HG03565 (cell line): ENCODE measurements around the gene RECK.
"Not testable (repeated sequence)": the region's sequence is repeated elsewhere in the genome, so short reads cannot be mapped to it uniquely, and the experiment has no call there.

Experiments used
- ATAC-seq: cut with Tn5 transposase; IDR thresholded peaks from one replicate; pipeline ENCODE4 v1.9.1; 2021; ENCODE audit warnings: mild to moderate bottlenecking, moderate library complexity; ENCODE audit not compliant: unreplicated experiment

Gene RECK

DNA sequence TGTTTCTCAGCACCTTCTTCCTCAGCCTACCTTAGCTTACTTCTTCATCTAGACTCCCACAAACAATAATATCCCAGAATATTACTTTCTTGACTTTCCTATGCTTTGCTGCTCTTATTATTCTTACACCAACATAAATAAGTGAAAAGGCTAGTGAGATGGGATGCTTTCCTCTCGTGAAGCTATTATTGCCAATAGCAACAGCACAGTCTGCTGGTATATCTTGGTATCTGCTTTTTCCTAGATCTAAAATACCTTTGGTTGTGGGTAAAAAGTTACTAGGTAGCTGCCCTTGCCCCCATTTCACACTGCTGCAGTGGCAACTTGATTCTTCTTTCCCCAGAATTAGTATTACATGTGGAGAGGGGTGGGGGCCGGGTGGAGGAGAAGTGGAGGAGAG, 73.7 kb downstream of the RECK start:
- ATAC-seq: no peak

DNA sequence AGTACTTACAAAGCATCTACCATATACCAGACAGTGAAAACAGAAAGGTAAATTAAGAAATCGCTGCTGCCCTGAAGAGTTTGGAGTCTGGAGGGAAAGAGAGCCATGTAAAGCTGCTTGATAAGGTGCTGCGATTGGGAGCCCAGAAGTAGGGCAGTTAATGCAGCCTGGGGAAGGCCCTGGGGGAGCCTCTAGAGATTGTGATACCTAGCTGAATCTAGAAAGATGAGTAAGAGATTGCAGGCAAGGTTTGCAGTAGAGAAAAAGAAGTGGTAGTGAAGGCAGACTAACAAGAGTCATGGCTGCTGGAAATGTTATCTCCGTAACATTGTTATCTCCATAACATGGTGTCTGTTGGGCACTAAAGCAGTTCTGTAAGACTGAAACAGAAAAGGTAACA, 75.8 kb downstream of the RECK start:
- no peak for ATAC-seq

DNA sequence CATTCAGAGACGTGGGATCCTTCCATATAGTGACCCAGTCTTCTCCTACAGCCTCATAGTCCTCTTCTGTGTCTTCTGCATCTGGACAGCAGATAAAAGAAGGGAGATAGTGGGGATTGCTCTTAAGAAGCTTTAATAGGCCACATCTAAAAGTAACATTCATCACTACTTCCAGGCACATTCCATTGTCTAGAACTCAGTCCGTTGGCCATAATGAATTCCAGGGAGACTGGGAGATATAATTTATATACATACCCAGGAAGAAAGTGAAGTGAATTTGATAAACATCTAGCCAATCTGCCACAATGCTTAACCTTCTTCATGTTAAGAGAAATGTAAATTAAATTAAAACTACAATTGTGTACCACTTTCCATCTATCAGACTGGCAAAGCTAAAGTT, 77.3 kb downstream of the RECK start:
- ATAC-seq: no peak

DNA sequence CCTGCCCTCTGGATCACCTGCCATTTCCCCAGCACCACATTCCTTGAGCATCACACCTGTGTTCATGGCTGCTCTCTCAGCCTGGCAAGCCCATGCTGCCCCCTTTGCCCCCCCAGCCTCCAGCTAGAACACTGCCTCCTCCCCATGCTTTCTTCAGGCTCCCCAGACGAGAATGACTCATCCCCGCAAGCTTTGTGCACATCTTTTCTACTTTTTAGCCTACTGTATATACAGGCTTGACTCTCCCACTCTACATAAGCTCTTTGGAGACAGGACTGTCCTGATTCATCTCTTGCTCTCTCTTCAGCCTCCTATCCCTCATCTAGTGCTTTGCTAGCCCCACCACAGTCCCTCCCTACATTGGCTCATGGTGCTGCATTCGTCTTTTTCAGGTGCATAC, 79.9 kb downstream of the RECK start:
- no peak for ATAC-seq

DNA sequence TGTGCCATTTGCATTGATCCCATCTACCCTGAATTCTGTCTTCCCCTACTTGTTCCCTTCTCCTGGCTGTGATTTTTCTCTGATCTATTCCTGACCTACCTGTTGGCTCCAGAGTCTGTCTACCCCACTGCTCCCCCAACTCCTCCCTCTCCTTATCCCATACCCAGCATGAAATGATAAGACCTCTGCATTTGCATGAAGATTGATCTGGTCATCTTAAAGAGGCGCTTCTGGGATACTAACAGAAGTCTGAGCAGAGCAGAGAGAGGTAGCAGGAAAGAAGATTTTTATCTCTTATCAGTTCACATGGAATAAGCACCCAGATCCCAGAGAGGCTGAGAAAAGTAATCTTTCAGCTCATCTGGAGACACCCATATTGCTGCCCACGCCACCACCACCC, 81.5 kb downstream of the RECK start:
- ATAC-seq: no peak

DNA sequence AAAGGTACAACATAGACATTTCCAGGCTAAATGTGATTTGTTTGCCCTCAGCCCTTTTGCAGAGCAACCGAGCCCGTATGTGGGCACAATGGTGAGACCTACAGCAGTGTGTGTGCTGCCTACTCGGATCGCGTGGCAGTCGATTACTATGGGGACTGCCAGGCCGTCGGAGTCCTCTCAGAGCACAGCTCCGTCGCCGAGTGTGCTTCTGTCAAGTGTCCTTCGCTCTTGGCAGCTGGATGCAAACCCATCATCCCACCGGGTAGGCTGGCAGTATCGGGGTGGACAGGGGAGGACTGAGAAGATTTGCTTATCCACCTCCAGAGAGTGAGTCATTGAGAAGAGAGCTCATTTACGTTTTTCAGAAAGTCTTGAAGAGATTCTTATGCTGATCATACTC, 82.0 kb downstream of the RECK start:
- ATAC-seq: no peak

DNA sequence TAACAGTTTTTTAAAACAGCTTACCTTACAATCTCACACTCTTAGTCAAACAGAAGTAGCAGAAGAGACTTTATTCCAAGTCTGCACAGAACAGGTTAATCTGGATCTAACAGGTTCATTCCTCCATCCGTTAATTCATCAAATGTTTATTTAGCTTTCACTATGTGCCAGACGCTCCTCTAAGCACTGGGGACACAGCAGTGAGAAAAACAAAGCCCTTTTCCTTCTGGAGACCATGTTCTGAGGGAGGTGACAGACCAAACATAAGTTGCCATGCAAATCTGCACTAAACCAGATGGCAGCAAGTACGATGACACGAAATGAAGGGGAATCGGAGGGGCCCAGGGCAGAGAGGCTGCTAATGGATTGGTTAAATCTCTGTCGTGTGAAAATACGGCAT, 82.8 kb downstream of the RECK start:
- no peak for ATAC-seq

DNA sequence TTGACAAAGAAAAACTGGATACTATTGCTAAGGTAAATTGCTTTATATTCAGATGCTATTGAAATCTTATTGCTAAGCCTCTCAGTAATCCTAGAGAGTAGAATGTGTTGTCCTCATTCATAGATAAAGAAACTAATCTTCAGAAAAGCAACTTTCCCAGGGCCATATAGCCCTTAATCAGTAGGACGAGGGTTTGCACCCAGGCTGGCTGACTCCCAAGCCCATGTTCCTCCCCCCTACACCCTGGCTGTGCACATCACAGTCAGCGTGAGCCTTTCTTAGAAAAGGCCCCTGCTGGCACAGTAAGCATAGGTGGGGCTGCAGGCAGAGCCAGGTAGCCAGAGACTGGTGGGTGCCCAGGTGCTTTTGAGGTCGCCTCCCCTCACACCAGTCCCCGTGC, 84.0 kb downstream of the RECK start:
- ATAC-seq: no peak

DNA sequence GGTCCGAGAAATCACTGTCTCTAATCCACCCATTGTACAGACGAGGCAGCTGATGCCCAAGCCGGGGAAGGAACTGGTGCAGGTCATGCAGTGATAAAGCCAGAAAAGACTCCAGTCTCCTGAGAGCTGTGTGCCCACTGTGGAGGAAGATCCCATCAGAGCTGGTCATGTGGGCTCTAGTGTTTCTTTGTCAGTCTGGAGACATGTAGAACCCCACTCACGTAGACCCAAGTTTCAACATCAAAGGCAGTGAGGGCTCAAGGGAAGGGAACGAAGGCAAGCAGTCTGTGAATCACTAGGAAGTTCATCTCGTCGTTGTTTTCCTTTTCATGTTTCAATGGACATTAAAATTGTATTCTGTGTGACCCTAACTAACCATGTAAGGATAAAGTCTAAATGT, 85.3 kb downstream of the RECK start:
- no peak for ATAC-seq

DNA sequence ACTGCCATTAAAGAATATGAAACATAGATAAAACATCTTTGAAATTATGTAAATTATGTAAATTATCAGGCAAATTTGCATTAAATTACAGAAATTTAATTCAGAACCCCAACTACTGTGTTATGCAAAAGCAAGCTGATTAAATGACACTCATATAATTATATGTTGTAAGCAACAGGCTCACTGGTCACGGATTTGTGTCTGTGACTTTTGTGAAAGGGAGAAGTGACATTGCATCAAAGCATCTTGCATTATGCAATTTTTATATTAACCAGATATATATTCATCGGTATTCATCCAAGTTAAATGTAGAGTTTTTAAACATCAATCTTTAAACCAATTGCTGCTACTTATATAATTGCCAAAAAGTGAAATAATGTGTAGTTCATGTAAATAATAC, 86.8 kb downstream of the RECK start:
- no peak for ATAC-seq

DNA sequence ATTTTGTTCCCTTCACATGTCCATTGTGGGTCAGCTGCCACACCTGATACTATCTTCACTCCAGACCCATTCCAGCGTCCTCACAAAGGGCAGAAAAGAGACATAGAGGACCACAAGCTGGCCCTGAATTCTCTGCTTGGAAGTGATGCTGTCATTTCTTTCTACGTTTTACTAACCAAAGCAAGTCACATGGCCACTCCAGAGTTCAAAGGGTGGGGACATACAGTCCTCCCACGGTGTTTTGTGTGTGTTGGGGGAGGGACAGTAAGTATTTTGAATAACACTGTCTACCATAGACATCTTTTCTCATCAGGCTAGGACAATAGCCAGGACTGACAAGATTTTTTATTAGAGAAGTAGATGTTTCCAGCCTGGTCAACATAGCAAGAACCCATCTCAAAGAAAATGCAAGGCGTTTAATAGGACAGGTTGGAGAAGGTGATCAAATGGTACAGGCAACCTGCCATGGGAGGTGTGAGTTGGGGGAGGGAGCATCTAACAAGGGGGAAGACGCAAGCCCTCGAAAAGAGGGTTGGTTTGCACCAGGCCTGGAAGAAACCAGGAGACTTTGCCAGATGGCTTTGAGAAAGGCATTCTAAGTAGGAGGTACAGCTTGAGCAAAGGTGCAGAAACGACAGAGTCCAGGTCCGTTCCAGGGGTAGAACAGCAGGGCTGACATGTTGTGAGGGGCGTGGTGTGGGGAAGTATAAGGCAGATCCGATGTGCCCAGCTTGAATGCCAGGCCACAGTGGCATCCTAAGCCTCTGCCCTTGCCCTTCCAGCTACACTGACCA, 88.5 kb downstream of the RECK start:
- ATAC-seq: no peak

DNA sequence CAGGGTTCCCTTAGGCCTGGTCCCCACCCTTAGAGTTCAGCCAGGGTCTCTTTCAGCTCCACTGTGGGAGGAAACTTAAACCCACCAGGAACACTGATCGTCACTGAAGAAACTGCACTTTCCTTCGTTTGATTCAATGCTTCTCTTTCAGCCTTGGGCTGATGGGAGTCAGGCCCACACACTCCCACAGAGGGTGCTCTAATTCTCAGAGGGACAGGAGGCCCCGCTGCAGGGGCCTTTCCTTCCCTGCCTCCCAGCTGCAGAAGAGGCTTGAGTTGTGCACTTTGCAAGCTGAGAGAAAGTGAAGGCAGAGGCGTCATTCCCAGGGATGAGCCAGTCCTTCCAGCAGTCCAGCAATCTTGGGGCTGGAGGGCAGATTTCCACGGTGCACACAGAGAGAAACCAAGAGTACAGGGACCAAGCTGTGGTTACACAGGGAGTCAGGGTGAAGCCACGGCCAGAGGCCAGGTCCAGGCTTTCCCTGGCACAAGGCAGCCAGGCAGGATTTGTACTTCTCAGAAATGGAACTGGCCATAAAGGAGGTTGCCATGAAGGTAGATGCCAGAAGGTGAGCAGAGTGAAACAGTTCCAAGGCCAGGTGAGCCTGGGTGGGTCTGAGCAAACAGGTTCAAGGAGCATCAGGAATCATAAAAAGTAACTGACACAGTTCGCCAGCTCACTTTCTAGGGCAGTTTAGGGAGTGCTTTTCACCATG, 89.5 kb downstream of the RECK start:
- ATAC-seq: no peak

DNA sequence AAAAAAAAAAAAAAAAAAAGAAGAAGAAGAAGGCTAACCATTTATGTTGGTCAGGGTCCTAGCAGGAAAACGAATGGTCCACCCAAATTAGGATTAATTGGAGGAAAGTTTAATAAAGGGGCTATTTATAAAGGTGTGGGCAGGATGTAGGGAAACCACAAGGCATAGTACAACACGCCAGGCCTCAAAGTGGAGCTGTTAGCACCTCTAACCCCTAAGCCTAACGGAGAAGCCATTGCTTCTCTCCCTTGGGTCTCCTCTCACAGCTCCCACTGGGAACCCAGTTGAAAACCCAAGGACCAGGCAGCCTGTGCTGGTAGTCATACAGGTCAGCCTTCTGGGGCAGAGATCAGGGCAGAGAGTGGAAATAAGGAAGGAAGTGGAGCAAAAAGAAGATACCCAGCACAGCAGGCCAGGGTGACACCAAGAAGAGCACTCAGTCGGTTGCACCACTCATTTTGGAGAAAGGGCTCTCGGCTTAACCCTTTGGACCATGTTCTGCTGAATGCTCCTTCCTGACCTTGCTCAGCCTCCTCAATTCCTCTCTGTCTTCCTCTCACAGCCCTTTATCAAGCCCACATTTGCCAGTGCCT, 91.0 kb downstream of the RECK start:
- no peak for ATAC-seq

DNA sequence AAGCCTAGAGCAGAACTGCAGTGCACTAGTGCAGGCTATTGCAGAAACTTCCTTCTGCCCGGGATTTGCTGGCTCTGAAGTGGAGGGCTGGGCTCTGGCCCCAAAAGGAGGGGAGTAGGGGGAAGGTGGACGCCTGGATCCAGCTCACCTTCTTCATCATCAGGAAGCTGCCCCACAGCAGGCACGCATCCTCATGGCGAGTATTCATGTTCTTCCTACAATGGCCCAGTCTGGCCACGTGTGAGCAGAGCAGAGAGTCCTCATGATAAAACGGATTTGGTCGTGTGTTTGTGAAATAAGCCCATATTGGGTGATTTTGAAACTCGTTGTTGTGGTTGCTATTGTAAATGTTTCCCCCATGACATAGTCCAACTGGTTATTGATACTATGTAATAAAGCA, 91.6 kb downstream of the RECK start:
- no peak for ATAC-seq

DNA sequence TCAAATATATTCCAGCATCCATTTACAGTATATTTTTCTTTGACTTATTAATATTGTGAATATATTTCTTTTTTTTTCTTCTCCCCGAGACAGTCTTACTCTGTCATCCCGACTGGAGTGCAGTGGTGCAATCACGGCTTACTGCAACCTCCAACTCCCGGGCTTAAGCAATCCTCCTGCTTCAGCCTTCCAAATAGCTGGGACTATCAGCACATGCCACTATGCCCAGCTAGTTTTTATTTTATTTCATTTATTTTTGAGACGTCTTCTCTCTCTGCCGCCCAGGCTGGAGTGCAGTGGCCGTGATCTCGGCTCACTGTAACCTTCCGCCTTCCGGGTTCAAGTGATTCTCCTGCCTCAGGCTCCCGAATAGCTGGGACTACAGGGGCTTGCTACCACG, 92.4 kb downstream of the RECK start:
- no peak for ATAC-seq

DNA sequence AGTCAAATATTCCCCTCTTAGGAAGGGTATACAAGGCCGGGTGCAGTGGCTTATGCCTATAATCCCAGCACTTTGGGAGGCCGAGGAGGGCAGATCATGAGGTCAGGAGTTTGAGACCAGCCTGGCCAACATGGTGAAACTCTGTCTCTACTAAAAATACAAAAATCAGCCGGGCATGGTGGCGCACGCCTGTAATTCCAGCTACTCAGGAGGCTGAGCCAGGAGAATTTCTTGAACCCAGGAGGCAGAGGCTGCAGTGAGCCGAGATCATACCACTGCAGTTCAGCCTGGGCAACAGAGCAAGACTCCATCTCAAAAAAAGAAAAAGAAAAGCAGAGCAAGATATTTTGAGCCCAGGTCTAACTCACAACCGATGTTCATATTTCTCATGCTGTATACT, 95.0 kb downstream of the RECK start:
- not testable (repeated sequence) for ATAC-seq

DNA sequence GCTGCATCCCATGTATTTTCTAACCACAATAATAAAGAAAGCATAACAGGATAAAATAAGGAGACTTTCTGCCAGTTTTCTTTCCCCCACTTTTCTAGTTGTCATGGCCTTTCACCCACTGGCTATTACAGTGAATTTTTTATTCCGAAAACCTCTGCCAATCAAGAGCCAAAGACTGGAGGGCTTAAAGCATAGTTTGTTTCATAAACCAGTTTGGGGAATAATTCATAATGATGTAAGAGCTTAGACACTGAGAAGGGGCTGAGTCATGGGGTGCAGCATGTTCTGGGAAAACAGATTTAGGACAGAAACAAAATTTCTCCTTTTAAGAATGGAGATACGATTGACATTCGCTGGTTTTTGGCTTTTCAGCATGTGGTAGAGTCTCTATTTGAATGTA, 95.4 kb downstream of the RECK start:
- no peak for ATAC-seq

DNA sequence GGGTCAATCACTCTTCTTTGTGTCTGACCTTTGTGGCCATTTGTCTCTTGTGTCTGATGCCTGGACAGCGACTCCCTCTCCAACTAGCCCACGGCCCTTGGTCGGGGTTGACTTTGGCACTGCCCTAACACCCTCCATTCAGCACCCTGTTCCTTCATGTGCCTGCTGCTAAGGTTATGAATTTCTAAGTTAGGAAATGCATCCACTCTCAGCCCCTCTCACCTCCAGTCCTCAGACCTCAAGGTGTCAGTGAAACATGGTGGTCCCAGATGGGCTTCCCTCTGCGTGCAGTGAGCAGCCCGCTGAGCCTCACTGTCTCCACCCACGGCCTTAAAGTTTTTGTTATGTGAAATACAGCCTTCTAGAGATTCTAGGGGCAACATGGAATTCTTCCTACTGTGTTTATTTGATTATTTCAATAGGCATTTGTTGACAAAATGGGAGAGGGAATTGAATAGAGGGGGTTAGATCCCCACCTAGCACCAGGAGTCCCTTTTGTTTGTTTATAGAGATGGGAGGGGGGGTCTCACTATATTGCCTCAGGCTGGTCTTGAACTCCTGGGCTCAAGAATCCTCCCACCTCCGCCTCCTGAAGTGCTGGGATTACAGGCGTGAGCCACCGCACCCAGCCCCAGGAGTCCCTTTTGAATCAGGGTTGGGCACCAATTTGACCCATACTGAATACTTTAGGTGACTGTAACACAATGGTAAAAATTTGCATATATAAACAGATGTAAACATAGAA, 98.2 kb downstream of the RECK start:
- ATAC-seq: no peak

DNA sequence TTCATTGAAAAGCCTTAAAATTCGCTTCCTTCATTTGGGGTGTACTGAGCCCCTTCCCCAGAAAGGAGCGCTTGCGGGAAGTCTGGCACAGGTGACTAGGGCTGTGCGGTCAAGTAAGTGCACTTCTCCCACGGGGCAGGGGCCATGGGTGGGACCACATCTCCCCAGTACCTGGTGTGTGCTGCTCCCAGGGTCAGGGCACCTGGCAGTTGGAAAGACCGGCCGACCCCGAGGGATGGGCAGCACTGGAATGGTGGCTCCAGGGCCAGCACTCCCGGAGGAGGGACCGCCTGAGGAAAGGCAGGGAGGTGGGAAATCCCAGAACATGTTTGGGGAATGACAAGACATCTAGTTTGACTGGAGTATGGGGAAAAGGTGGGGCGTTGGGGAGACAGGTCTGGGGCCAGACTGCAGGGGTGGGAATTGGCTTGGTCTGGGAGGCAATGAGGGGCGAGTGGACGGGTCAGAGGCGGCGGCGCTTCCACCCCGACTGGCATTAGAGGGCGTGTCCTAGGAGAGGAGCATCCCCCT, 99.1 kb downstream of the RECK start:
- no peak for ATAC-seq

DNA sequence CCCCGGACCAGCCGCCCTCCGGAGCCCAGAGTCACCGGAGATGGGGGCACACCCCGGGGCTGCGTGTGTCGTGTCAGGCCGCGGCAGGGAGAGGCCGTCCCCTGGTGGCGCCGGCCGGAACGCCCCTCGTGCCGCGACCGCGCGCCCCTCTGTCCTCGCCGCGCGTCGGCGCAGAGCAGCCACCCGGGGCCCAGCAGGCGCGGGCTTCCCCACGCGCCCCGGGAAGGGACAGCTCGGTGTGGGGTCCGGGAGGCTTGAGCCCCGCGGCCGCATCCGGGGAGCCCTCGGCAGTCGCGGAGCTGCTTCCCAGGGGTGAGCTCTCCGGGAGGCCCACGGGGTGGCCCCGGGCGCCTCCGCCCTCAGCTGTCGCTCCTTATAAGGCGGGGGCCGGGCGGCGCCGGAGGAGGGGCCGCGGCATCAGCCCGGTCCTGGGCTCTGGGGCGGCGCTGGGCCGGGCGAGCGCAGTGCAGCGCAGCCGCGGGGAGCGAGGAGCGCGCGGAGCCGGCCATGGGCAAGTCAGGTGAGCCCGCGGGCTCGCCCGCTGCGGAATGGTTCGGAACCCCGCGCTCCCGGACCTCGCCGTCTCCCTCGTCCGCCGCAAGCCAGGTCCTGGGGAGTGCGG, 99.7 kb downstream of the RECK start, which contains the start of gene GLIPR2:
TSS of gene GLIPR2 (plus strand) at position 462 of the 622 bp plus-strand sequence. CDS start at position 508, 46 bp downstream.
- ATAC-seq: peak; percentile 82
